GM19328 (cell line): ENCODE results near the gene LELP1.
"Not testable (repeated sequence)": the region's sequence is repeated elsewhere in the genome, so short reads cannot be mapped to it uniquely, and the experiment has no call there.

Source experiments
- ATAC-seq: cut with Tn5 transposase; IDR thresholded peaks from one replicate; pipeline ENCODE4 v1.9.1; 2021; ENCODE audit warnings: mild to moderate bottlenecking, moderate library complexity; ENCODE audit not compliant: unreplicated experiment

The LELP1 gene

DNA sequence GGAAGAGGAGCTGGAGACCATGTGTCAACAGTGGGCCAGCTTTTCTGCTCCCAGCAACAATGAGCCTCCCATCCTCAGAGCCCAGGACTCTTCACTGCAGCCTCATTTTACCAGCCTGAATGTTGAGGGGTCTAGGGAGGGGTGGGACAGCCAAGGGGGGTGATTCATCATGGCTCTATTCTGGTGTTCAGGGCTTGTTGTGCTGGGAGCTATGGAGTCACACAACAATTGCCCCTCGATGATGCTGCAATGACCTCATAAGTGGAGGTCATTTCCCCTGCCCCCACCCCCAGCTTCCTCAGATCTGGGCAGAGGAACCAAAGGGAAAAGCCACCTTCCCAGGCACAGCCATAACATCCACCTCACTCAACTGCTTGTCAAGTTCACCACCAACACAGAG is at the start of gene LELP1:
Gene LELP1, plus strand, starts transcription at position 301 of the 400 bp plus-strand sequence. CDS start 1,278 bp downstream, outside the sequence.
- no peak for ATAC-seq

DNA sequence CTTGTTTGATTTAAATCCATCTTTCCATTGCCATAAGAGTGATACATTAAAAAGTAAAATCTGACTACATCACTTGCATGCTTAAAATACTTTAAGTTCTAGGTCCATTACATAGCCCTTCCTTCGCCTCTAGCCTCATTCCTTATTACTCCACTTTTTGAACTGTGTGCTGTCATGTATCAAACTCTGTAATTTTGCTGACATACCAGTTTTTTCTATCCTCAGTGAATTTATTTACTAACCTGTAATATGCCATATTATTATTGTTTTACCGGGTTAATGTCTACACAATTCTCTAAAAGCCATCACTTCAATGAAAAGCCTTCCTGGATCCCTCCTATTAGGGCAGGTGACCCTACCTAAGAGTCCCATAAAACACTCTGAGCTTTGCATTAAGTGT is 47.7 kb upstream of the LELP1 start:
- ATAC-seq = no peak

DNA sequence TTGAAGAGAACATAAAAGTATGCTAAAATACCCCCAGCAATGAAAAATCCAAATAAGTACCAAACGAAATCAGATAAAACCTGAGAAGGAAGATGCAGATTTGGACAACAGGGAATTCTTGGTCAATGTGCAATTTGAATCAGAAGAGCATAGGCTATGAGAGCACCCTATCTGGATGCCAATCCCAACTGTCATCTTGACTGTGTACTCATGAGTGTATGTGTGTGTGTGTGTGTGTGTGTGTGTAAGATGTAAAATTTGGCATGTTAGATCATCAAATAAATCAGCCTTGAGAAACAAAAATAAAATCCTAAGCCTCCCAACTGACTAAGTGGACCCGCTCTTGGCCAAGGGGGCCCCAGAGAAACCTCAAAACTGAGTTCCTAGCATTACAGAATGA is 34.5 kb upstream of the LELP1 start:
- no peak for ATAC-seq

DNA sequence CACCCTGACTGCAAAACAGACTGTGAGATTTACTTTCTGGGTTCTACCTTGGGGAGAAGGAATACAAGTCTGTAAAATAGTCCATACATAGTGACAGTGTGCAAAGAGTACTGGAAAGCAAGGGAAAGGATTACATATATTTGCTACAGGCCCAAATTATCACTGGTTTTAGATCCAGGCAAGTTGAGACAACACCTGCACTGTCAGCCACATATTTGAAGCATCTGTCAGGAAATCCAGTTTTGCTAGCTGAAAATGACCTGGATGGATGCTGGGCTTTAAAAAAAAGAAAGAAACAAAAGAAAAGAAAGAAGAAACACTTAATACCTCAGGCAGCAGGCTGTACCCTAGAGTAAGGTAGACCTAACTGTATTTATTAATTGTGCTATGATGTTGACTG is 28.6 kb upstream of the LELP1 start:
- ATAC-seq = no peak

DNA sequence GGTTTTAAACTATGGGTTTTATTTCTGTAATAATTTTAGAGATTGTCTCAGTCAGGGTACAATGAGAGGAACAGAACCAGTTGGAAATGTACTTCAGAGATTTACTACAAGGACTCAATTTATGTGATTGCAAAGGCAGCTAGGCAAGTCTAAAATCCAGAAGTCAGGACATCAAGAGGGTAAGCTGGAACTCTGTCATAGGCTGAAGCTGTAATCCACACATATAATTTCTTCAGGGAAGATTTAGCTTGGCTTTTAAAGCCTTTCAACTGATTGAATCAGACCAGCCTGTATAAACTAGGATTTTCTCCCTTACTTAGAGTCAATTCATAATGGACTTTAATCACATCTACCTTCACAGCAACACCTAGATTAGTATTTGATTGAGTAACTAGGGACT is 24.3 kb upstream of the LELP1 start:
- no peak for ATAC-seq

DNA sequence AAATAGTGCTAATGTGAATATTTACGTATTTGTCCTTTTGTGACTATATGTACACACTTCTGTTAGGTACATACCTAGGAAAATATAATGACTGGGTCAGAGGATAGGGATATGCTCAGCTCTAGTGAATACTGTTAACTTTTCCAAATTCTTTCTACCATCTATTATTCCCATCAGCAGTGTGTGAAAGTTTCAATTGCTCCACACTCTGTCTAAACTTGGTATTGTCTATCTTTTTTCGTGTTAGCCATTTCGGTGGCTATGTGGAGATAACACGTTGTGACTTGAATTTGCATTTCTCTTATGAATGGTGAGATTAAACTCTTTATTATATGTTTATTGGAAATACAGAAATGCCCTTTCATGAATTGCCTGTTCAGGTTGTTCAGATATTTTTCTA is 22.7 kb upstream of the LELP1 start:
- no peak for ATAC-seq

DNA sequence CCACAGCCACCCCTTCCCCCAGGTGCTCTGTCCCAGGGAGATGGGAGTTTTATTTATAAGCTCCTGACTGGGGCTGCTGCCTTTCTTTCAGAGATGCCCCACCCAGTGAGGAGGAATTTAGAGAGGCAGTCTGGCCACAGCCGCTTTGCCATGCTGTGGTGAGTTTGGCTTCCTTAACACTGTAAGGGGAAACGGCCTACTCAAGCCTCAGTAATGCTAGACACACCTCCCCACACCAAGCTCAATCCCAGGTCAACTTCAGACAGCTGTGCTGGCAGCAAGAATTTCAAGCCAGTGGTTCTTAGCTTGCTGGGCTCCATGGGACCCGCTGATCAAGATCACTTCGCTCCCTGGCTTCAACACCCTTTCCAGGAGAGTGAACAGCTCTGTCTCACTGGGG is 14.9 kb upstream of the LELP1 start:
- not testable (repeated sequence) for ATAC-seq

DNA sequence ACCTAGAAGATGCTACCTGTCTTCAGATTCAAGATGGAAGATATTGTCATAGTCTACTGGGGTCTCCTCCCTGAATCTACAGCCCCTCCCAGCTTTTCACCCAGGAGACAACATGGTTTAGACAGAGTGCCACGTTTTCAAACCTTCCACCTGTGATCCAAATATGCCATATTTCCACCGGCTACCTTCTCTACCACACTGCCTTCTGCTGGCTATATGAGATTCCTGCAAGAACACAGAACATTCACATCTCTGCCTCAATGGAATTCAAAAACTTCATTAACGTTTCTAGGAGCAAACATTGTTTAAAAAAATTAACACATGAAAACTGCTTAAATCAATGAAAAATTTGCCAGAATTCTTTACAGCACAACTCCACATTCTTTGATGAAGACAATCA is 12.9 kb upstream of the LELP1 start:
- ATAC-seq = no peak

DNA sequence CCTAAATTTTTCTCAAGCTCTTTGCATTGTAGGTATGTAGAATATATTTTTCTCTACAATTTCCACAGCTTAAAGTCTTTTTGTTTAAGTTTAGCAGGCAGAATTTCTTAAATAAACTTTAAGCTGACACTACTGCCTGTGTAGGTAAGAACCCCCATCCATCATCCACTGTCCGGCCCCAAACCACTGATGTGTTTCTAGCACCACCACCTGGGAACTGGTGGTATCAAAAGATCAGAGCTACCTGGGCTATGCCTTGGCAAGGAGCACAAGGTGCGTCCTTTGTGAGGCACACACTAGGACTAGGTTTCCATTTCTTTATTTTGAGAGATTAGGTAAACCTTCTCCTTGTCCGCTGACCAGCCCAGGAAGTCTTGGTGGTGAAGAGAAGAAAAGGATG is 10.5 kb upstream of the LELP1 start:
- no peak for ATAC-seq

DNA sequence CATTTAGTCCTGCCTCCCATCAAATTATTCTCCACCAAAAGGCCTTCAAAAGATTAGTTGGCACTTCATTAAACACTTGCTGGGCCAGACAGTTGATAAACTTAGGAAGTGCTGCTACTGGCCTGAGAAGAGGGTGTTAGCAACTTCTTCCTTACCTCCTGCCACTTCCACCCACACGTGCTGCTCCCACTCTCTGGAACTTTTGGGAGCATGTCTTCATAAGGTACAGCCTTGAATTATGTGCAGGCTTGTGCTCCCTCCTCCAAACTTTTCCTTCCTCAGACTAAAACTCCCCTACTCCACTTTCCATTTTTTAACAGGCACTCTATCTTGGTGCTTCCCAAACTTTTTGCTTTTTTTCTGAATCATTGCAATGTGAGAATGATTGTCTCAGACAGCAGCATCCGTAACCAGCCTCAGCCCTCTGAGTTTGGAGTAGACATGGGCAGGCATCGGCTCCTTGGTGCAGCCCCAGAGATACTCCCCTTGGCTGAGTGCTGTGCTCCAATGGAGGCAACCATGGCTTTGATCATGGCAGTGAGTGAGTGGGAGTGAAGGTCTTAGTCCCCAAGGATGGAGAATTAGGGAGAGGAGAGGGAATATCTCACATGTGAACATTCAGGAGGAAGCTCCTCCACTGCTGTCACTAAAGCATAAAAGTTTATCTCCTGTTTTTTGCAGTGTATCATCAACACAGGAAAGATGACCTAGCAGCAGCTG is 8.7 kb upstream of the LELP1 start:
- ATAC-seq = no peak

DNA sequence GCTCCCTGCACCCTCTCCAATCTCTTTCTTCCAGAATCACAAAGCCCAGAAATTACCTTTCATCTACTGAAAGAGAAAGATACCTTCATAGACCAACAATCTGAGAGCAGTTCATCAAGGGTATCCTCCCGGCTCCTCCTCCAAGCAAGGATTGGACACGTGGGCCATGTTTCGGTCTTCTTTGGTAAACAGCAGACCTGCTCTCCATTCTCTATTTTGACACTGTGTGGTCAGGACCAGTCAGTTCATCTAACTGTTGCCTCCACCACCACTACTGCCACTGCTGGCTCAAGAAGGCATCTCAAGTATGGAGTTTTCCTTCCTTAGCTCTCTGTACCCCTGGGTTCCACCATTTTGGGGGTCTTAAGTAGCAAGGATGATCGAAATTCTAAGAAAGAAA is 8.0 kb upstream of the LELP1 start:
- ATAC-seq = no peak

DNA sequence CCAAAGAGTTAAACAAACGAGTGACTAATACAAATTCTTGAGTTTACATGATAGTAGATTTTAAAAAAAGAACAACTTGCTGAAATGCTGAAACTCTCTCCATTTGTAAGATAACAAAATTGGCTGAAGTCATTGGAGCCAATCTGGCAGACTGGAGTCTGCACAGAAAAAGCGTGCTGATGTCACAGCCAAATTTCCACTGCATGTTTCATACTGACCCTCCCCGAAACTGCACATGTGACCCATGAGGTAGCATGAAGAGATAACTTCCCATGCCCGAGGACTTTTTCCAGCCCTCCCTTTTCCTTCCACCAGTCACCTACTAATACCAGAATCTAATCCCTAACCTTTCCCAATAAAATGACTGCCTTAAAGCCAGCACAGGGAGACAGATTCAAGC is 1.2 kb upstream of the LELP1 start:
- no peak for ATAC-seq

DNA sequence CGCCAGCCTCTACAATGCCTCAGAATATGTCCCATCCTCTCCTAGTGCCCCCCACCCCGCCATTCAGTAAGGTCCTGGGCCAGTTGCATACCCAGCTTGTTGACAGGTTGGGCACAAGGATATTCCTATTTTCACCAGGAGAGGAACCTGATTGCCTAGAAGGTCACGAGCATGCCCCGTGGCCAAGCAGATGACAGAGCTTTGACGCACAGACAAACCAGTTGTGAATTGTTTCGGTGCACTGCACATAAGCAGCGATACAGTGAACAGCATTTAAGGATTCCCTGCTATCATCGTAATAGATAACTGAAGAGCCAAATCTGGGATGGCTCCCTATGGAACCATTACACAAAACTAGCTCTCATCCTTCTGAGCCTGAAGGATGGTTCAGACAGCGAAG is 3.4 kb downstream of the LELP1 start:
- ATAC-seq = no peak

DNA sequence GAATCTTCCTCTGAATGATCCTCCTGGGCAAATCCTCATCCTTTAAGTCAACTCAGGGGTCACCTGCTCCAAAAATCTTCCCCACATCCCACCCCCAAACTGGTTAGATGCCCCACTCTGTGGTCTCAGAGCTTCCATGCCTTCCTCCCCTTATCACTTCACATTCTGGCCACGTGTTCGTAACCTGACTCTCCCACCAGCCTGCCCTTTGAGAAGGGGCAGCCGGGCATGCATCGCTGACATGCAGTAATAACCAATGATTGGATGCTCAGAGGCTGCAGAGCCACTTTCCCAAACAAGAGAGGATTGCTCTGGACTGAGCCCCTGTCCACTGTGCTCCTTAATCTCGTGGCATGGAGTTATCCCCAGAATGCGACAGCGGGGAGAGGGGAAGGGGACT is 7.0 kb downstream of the LELP1 start:
- ATAC-seq = no peak

DNA sequence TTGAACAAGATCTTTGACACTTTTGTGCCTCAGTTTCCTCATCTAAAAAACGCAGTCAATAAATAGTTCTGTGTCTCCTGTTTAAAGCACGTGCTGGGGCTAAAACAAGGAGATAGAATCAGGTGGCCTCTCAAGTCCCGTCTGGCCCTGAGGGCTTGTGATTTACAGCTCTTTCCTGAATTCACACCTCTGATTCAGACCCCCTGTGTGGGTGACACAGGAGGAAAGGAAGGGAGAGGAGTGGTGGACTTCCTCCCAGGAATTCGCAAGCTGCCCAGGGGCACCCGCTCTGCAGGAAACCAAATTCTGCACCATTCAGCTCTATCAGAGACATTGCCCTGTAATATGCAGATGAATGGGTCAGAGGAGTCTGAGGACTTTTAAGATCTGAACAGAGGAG is 9.0 kb downstream of the LELP1 start:
- no peak for ATAC-seq

DNA sequence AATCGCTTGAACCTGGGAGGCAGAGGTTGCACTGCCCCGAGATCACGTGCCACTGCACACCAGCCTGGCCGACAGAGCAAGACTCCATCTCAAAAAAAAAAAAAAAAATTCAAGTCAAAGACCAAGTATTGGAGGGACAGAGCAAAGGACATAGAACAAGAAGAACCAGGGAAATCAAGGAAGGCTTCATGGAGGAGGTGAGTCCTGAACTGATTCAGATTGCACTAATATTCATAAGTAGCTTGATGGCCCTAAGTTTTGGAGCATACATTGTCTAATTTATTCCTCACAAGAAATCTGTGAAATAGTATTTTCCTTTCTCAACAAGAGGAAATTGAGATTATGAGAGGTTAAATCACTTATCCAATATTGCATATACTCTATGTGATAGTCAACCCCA is 10.3 kb downstream of the LELP1 start:
- no peak for ATAC-seq

DNA sequence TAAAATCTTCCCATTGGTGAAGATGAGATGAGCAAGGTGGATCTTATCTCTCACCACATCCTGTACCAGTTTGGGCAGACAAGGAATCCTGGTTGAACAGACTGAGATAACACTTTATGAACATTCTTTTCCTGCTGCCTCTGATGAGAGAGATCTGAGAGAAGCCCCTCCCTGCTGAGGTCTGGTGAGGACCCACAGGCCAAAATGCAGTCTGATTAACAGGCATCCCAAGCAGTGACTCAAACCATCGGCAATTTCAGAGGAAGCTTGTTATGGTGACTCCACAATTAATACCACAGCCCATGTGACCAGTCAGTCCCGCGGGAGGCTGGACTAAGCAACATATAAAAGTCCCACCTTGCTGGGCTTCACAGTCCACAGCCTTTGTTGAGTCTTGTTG is 14.0 kb downstream of the LELP1 start, which contains the start of gene PRR9:
Gene PRR9, plus strand, starts transcription at position 373 of the 400 bp plus-strand sequence. CDS start 561 bp downstream, outside the sequence.
- ATAC-seq = no peak

DNA sequence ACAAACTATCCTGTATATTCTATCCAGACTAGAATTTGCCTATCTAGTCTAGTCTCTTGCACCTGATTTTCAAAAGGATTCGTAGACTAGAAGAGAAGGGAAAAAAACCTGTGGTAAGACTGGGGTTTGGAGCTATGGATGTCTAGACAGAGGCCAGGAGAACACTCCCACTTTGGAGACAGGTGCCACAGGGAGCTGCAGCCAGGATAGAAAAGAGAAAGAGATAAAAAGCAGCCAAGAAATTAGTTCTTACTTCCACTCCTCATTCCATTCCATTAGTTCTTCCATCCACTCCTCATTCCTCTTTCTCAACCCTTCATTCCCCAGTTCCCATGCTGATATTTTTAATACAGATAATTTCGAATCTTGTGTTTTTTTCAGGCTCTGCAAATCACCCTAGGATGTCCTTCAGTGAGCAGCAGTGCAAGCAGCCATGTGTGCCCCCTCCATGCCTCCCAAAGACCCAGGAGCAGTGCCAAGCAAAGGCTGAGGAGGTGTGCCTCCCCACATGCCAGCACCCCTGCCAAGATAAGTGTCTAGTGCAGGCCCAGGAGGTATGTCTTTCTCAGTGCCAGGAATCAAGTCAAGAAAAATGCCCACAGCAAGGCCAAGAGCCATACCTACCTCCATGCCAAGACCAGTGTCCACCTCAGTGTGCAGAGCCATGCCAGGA is 14.7 kb downstream of the LELP1 start:
- no peak for ATAC-seq

DNA sequence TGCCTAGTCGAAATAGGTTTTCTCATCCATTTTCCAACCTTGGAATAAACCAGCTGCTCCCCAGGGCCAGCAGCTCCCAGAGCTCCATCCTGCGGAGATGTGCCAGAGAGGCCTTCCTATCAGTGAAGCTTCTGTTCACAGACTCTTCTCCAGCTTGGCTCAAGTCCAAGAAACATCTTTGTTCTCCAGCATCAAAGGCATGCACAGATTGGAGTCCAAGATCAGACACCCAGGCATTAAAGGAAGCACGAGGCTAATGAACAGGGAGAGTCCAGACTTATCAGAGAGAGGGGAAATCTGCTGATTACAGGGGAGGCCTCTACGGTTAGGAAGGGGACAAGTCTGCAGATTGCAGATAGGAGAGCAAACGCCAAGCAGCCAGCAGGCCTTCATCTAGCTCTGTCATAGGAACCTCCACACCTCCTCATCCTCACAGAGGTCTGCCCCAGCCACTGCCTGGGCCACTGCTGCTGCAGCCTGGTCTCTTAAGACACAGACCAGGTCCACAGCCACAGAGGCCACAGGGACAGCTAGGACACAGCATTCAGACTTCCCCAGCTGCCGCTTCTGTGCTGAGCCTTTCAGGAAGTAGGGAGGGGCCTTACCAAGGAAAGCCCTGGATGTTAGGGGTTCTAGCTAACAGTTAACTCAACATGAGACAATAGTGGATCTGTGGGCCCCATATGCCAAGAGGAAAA is 17.5 kb downstream of the LELP1 start:
- no peak for ATAC-seq

DNA sequence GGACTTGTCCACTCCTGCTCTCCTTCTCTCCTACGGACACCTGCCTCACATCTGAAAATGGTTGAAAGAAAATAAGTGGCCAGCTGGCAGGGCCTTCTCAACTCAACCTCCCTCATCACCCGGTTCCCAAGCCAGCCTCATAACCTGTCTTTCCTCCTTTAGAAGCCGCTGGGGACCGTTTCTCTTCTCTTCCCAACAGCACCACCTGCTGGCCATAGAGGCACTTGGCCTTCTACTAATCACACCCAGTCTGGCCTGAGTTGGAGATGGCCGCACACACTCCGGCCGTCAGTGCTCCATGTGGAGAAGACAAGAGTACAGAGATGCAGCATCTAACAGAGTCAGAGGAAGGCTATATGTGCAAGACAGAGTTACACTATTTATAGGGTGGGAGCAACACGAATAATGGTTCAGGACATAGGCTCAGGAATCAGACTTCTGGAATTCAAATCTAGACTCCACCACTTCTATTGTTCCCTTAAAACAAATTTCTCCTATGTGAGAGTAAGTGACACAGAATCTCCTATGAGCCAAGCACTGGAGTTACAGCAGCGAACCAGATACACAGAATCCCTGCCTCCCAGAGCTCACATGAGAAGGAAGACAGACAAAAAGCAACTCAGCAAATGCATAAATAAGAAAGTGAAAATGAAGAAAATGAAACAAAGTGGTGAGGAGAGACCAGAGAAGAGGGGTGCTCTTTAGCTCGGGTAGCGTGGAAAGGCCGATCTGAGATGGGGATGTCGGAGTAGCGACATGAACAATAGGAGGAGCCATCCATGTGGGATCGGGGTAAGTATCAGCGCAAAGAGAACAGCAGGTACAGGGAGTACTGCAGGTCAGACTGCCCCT is 20.0 kb downstream of the LELP1 start:
- ATAC-seq = not testable (repeated sequence)

DNA sequence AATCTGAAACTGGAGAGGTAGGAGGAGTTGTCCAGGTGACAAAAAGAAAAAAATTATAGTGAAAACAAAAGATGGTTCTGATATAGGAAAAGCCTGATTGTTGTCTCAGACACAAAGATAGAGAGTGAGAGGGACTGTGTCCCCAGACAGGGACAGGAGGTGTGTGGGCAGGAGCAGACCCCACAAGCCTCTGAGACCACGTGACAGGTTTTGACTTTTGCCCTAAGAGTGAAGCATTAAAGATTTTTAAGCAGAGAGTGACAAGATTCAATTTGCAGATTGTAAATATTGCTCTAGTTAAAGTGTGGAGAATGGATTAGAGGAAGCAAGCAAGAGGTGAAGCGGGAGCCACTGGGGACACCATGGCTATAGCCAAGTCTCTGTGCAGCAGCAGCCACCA is 24.6 kb downstream of the LELP1 start:
- ATAC-seq = no peak
